CD14-positive monocyte (primary cell): ENCODE measurements around the gene ARSI. TPM values are rescaled to one million over a fixed set of nuclear protein-coding genes. Genes with fewer than 3 reads are reported as not detected.

Experiments
- DNase-seq, 3 donors: peaks; one replicate each; pipeline ENCODE4 v3.0.0-alpha.2; 2011 to 2022
- H2AFZ ChIP-seq: 2 replicates; pipeline ENCODE4 v1.6.0; 2012; ENCODE audit warnings: mild to moderate bottlenecking, low read depth, low read length, inconsistent platforms; ENCODE audit not compliant: insufficient read depth, poor library complexity, severe bottlenecking
- H3K27ac ChIP-seq, 2 donors: 1 replicate in 1 of 2; 2 replicates in 1 of 2; pipeline ENCODE4 v1.5.1; 2012 to 2013; ENCODE audit warnings: low read length in 2 of 2, control low read depth in 1 of 2, inconsistent platforms in 1 of 2, low read depth in 1 of 2, mild to moderate bottlenecking in 1 of 2
- H3K27me3 ChIP-seq, 2 donors: one replicate each; pipeline versions ENCODE4 v1.6.0 to v1.6.1; 2011 to 2013; ENCODE audit warnings: low read length in 2 of 2; ENCODE audit not compliant: control insufficient read depth in 2 of 2, insufficient read depth in 2 of 2
- H3K36me3 ChIP-seq, 2 donors: replicated peaks in 1 of 2; 1 replicate in 1 of 2; 2 replicates in 1 of 2; pipeline versions ENCODE4 v1.5.1 to v1.6.1; 2012 to 2013; ENCODE audit warnings: low read length in 2 of 2, control low read depth in 1 of 2, inconsistent platforms in 1 of 2, mild to moderate bottlenecking in 1 of 2; ENCODE audit not compliant: insufficient read depth in 2 of 2, control insufficient read depth in 1 of 2
- H3K4me1 ChIP-seq, 2 donors: 1 replicate in 1 of 2; 2 replicates in 1 of 2; pipeline versions ENCODE4 v1.5.1 to v1.6.1; 2012 to 2013; ENCODE audit warnings: low read length in 2 of 2, control low read depth in 1 of 2, inconsistent platforms in 1 of 2, mild to moderate bottlenecking in 1 of 2, moderate library complexity in 1 of 2; ENCODE audit not compliant: insufficient read depth in 2 of 2, control insufficient read depth in 1 of 2
- H3K4me2 ChIP-seq: replicated peaks from 2 replicates; pipeline ENCODE3; 2012; ENCODE audit warnings: low read length, moderate library complexity, mild to moderate bottlenecking; ENCODE audit not compliant: poor library complexity, severe bottlenecking; ENCODE audit errors: extremely low read depth
- H3K4me3 ChIP-seq, 3 experiments: fragments of 200-600 bp in 1 of 3; sonication (generic) in 1 of 3; replicated peaks in 1 of 3; 1 replicate in 2 of 3; 2 replicates in 1 of 3; pipeline ENCODE4 v1.5.1; 2011 to 2013; ENCODE audit warnings: low read length in 3 of 3, mild to moderate bottlenecking in 3 of 3, control low read depth in 2 of 3, low read depth in 2 of 3, inconsistent platforms in 1 of 3, moderate library complexity in 1 of 3
- H3K79me2 ChIP-seq: 2 replicates; pipeline ENCODE4 v1.6.0; 2012; ENCODE audit warnings: mild to moderate bottlenecking, control low read depth, inconsistent platforms, low read length, moderate library complexity; ENCODE audit not compliant: insufficient read depth
- H3K9ac ChIP-seq: 2 replicates; pipeline ENCODE4 v1.6.0; 2017; ENCODE audit warnings: low read length, mild to moderate bottlenecking; ENCODE audit not compliant: insufficient read depth, poor library complexity, severe bottlenecking
- H3K9me3 ChIP-seq, 2 donors: replicated peaks in 1 of 2; 1 replicate in 1 of 2; 2 replicates in 1 of 2; pipeline versions ENCODE4 v1.5.1 to v1.6.1; 2012 to 2013; ENCODE audit warnings: low read length in 2 of 2, control low read depth in 1 of 2; ENCODE audit not compliant: control insufficient read depth in 1 of 2, insufficient read depth in 1 of 2
- H4K20me1 ChIP-seq: 2 replicates; pipeline ENCODE4 v1.6.0; 2012; ENCODE audit warnings: mild to moderate bottlenecking, low read length, control low read depth, moderate library complexity; ENCODE audit not compliant: insufficient read depth
- H3K27ac Mint-ChIP-seq, 7 donors: one replicate each; pipeline ENCODE4 v1.8.0; 2020; ENCODE audit warnings: mild to moderate bottlenecking in 7 of 7, mixed read lengths in 7 of 7, moderate library complexity in 6 of 7, inconsistent platforms in 2 of 7
- H3K27me3 Mint-ChIP-seq, 3 donors: one replicate each; pipeline ENCODE4 v1.8.0; 2021 to 2022; ENCODE audit warnings: low read depth in 3 of 3, mild to moderate bottlenecking in 3 of 3, mixed read lengths in 3 of 3, moderate library complexity in 3 of 3, inconsistent platforms in 1 of 3
- H3K36me3 Mint-ChIP-seq, 2 donors: one replicate each; pipeline ENCODE4 v1.8.0; 2020; ENCODE audit warnings: mixed read lengths in 2 of 2, inconsistent platforms in 1 of 2, mild to moderate bottlenecking in 1 of 2
- H3K4me1 Mint-ChIP-seq: one replicate; pipeline ENCODE4 v1.8.0; 2020; ENCODE audit warnings: mild to moderate bottlenecking, mixed read lengths
- H3K4me3 Mint-ChIP-seq, 2 donors: one replicate each; pipeline ENCODE4 v1.8.0; 2020; ENCODE audit warnings: mild to moderate bottlenecking in 2 of 2, mixed read lengths in 2 of 2, moderate library complexity in 1 of 2
- H3K9me3 Mint-ChIP-seq, 7 donors: one replicate each; pipeline ENCODE4 v1.8.0; 2020 to 2022; ENCODE audit warnings: mixed read lengths in 7 of 7, mild to moderate bottlenecking in 6 of 7, moderate library complexity in 6 of 7, inconsistent platforms in 2 of 7
- WGBS: methylation state at CpG from one replicate; pipeline ENCODE4 v1.1.5; 2013; ENCODE audit warnings: missing lambda C conversion rate; ENCODE audit not compliant: insufficient coverage; 5-methylcytosine and 5-hydroxymethylcytosine counted together
- intact Hi-C, 2 donors: fragments of 100-400 bp; cut with micrococcal nuclease; formaldehyde crosslinking; loops; one replicate each; pipeline versions ENCODE4 v1.15.0 to v1.15.1; 2023
- polyA plus RNA-seq, 3 donors: library from polyadenylated mRNA; depleted of rRNA in 1 of 3; unstranded in 2 of 3; stranded (reverse) in 1 of 3; fragments of 300-500 nt in 2 of 3; fragments of >200 nt in 1 of 3; fragmentation: Illumina TruSeq in 2 of 3; gene quantifications; 1 replicate in 2 of 3; 2 replicates in 1 of 3; pipeline ENCODE4 v1.2.3, GENCODE V29; 2012 to 2021
- TF ChIP-seq, protein P1 (sequence below): fragments of 200-600 bp; IDR thresholded peaks from one replicate; pipeline ENCODE4 v1.8.0; 2022; ENCODE audit warnings: antibody characterized with exemption, mild to moderate bottlenecking

ARSI gene
- polyA plus RNA-seq, 3 donors = not detected

DNA sequence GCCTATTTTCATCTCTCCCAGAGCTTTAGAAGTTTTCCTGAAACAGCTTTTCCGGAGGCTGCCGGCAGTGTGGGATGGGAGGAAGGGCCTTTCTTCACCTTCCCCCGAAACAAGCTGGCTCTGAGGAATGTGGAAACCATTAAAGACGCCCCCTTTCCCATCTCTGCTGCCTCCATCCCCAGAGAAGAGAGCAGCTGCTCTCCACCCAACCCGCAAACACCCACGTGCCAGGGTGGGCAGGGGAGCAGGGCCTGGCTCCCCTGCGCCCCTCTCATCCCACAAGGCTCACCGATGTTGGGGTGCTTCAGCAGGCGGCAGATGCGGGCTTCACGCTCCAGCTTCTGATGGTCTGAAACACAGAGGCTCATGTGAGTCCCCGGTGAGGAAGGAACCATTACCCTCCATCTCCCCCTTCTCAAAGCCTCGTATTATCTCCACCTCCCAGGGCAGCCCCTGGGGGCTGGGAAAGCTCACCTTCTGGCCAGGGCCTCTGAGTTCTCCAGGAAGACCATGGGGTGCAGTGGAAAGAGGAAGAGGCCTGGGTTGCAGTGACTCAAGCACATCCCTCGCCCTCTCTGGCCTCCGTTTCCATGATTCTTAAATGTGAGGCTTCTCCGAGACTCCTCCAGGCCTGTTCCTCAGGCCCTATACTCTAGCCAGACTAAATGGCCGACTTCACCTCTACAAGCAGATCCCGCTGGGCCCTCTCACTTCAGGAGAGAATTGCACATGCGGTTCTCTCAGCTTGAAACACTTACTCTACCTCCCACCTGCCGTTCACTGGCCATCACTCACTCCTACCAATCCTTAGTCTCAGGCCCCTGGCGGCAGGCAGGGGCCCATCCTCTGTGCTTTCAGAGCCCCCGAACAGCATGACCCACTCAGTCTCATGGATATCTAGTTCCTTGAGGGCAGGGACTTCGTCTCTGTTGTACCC is 37.8 kb downstream of the ARSI start:
- H3K9me3 Mint-ChIP-seq = no peaks in the 10 kb centered on the region
- no peaks in the 10 kb centered on the region for H4K20me1 ChIP-seq
- H3K4me2 ChIP-seq = no peak overlapping the region
- TF ChIP-seq, protein P1, sequence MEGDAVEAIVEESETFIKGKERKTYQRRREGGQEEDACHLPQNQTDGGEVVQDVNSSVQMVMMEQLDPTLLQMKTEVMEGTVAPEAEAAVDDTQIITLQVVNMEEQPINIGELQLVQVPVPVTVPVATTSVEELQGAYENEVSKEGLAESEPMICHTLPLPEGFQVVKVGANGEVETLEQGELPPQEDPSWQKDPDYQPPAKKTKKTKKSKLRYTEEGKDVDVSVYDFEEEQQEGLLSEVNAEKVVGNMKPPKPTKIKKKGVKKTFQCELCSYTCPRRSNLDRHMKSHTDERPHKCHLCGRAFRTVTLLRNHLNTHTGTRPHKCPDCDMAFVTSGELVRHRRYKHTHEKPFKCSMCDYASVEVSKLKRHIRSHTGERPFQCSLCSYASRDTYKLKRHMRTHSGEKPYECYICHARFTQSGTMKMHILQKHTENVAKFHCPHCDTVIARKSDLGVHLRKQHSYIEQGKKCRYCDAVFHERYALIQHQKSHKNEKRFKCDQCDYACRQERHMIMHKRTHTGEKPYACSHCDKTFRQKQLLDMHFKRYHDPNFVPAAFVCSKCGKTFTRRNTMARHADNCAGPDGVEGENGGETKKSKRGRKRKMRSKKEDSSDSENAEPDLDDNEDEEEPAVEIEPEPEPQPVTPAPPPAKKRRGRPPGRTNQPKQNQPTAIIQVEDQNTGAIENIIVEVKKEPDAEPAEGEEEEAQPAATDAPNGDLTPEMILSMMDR = no peak
- H3K36me3 ChIP-seq = no peaks in the 10 kb centered on the region
- H3K4me1 ChIP-seq = peaks cover 18 to 19% of the 10 kb centered on the region in 2 donors
- H2AFZ ChIP-seq = no peak overlapping the region
- intact Hi-C loops = no loop called here
- H3K27ac ChIP-seq = no peak overlapping the region
- no peaks in the 10 kb centered on the region for H3K36me3 Mint-ChIP-seq
- H3K9me3 ChIP-seq = no peaks in the 10 kb centered on the region
- peak overlapping the region in 3 of 7 donors; percentile 15 to 80 (median 28) for H3K27ac Mint-ChIP-seq
- no peak overlapping the region for H3K9ac ChIP-seq
- no peak overlapping the region for H3K4me3 ChIP-seq
- H3K27me3 ChIP-seq = no peaks in the 10 kb centered on the region
- peaks cover 5 to 9% (median 6%) of the 10 kb centered on the region in 3 donors for H3K27me3 Mint-ChIP-seq
- peak in 1 of 3 donors; percentile 26 for DNase-seq
- H3K79me2 ChIP-seq = no peaks in the 10 kb centered on the region
- 77% methylated on average over 13 of the region's 23 CpGs for WGBS
- peaks cover 22% of the 10 kb centered on the region for H3K4me1 Mint-ChIP-seq
- H3K4me3 Mint-ChIP-seq = no peak overlapping the region

DNA sequence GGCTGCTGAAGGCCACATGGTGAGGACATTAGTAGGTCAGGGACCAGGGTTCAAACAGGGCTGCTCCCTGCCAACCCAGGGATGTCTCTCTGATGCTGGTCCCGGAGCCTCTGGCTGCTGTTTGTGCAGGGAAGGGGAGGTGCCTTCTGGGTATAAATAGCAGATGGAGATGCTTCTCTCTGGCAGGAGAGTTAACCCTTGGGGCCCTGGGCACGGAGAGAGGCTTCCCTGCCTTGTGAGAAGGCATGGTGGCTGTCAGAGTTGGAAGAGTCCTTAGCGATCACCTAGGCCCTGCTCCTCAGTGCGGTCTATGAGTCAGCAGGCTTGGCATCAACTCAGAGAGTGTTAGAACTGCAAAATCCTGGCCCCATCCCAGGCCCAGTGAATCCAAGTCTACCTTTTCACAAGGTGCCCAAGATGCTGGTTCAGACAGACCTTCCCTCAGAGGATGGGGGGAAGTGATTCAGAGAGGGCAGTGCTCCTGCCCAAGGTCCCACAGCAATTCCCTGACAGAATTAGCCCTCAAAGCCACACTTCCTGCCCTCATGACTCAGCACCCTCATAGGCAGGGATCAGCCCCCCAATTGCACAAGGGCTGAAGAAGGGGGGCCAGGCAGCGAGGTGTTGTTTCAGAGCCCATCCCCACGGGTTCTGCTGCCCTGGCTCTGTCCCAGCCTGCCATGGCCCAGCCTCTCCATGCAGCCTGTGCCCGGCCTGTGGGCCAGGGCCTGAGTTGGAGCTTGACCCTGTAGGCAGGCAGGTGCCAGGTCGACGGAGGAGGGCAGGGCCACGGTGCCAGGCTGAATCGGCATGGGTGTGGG is 38.7 kb downstream of the ARSI start:
- intact Hi-C loops = no loop called here
- DNase-seq = peak; percentile 29 to 65 (median 31)
- Histone ChIP-seq H3K4me2 (no peak overlapping the region), H3K9ac (no peak overlapping the region), H3K9me3 (no peaks in the 10 kb centered on the region), H4K20me1 (no peaks in the 10 kb centered on the region), H3K27me3 (no peaks in the 10 kb centered on the region), H3K4me1 (peaks cover 18 to 19% of the 10 kb centered on the region in 2 donors), H3K4me3 (no peak overlapping the region), H3K36me3 (no peaks in the 10 kb centered on the region), H2AFZ (no peak overlapping the region), H3K79me2 (no peaks in the 10 kb centered on the region), H3K27ac (no peak overlapping the region)
- H3K4me3 Mint-ChIP-seq = no peak overlapping the region
- peak overlapping the region in 1 of 7 donors; percentile 25 for H3K27ac Mint-ChIP-seq
- TF ChIP-seq, protein P1 = no peak
- WGBS = 18% methylated on average over 7 of the region's 11 CpGs
- peaks cover 5 to 9% (median 6%) of the 10 kb centered on the region in 3 donors for H3K27me3 Mint-ChIP-seq
- H3K36me3 Mint-ChIP-seq = no peaks in the 10 kb centered on the region
- H3K9me3 Mint-ChIP-seq = no peaks in the 10 kb centered on the region
- H3K4me1 Mint-ChIP-seq = peaks cover 22% of the 10 kb centered on the region
